DND-41 (cell line): ENCODE results near the gene MS4A15.

Experiments used
- ATAC-seq: fragments of 200-7000 bp; cut with Tn5 transposase; 3 replicates; pipeline ENCODE4 v1.9.1; 2021; ENCODE audit warnings: low read depth; ENCODE audit not compliant: insufficient read depth
- DNase-seq: peaks from one replicate; pipeline ENCODE4 v3.0.0-alpha.2; 2020
- H2AFZ ChIP-seq: 2 replicates; pipeline ENCODE4 v1.6.0; 2012; ENCODE audit warnings: low read depth, low read length
- H3K27ac ChIP-seq: 2 replicates; pipeline ENCODE4 v1.5.1; 2012; ENCODE audit warnings: low read length, inconsistent platforms
- H3K27me3 ChIP-seq: fragments of 200-600 bp; sonication (generic); 2 replicates; pipeline ENCODE4 v1.6.0; 2012; ENCODE audit warnings: low read length, mild to moderate bottlenecking, inconsistent platforms; ENCODE audit not compliant: insufficient read depth, poor library complexity
- H3K36me3 ChIP-seq: 2 replicates; pipeline ENCODE4 v1.5.1; 2012; ENCODE audit warnings: low read length, inconsistent platforms; ENCODE audit not compliant: insufficient read depth
- H3K4me1 ChIP-seq: 2 replicates; pipeline ENCODE4 v1.5.1; 2012; ENCODE audit warnings: mild to moderate bottlenecking, low read length; ENCODE audit not compliant: insufficient read depth
- H3K4me2 ChIP-seq: 2 replicates; pipeline ENCODE4 v1.6.0; 2012; ENCODE audit warnings: mild to moderate bottlenecking, moderate library complexity, low read length, inconsistent platforms; ENCODE audit not compliant: insufficient read depth
- H3K4me3 ChIP-seq, 2 experiments: fragments of 200-600 bp in 1 of 2; shearing (Covaris generic) in 1 of 2; 2 replicates each; pipeline ENCODE4 v1.5.1; 2012 to 2016; ENCODE audit warnings: inconsistent platforms in 2 of 2, low read length in 2 of 2, mild to moderate bottlenecking in 2 of 2, low read depth in 1 of 2, moderate library complexity in 1 of 2
- H3K79me2 ChIP-seq: 2 replicates; pipeline ENCODE4 v1.6.0; 2012; ENCODE audit warnings: low read length, inconsistent platforms; ENCODE audit not compliant: insufficient read depth
- H3K9ac ChIP-seq: 2 replicates; pipeline ENCODE4 v1.6.0; 2012; ENCODE audit warnings: low read depth, mild to moderate bottlenecking, inconsistent platforms, low read length, moderate library complexity
- H3K9me3 ChIP-seq: 2 replicates; pipeline ENCODE4 v1.5.1; 2012; ENCODE audit warnings: low read length, moderate library complexity, mild to moderate bottlenecking, inconsistent platforms; ENCODE audit not compliant: insufficient read depth, severe bottlenecking
- H4K20me1 ChIP-seq: 2 replicates; pipeline ENCODE4 v1.6.0; 2012; ENCODE audit warnings: low read length; ENCODE audit not compliant: insufficient read depth
- CTCF ChIP-seq: IDR thresholded peaks from 2 replicates; pipeline ENCODE4 v1.5.1; 2012; ENCODE audit warnings: borderline replicate concordance, low read length, moderate library complexity, mild to moderate bottlenecking; ENCODE audit not compliant: poor library complexity, severe bottlenecking; ENCODE audit errors: extremely low read depth
- EZH2 ChIP-seq: IDR thresholded peaks from 3 replicates; pipeline ENCODE4 v1.6.1; 2012; ENCODE audit warnings: borderline replicate concordance, low read depth, mild to moderate bottlenecking, moderate library complexity, low read length, inconsistent platforms; ENCODE audit not compliant: severe bottlenecking

MS4A15 gene

GRCh38 chr11:60810151-60810550, 53.5 kb downstream of the MS4A15 start:
- Histone ChIP-seq H3K4me1 (no peaks in the 10 kb centered on the region), H3K9ac (no peak overlapping the region), H3K4me2 (no peak overlapping the region), H3K27me3 (no peaks in the 10 kb centered on the region), H3K36me3 (no peaks in the 10 kb centered on the region), H3K79me2 (no peaks in the 10 kb centered on the region), H4K20me1 (0 out of 2 replicates have a peak, but pooled peaks cover 4% of the 10 kb centered on the region), H3K4me3 (no peak overlapping the region), H3K9me3 (no peaks in the 10 kb centered on the region), H3K27ac (no peak overlapping the region), H2AFZ (no peak overlapping the region)
- TF ChIP-seq EZH2 (no peak), CTCF (no peak)
- ATAC-seq (no peak), DNase-seq (no peak)

DNA sequence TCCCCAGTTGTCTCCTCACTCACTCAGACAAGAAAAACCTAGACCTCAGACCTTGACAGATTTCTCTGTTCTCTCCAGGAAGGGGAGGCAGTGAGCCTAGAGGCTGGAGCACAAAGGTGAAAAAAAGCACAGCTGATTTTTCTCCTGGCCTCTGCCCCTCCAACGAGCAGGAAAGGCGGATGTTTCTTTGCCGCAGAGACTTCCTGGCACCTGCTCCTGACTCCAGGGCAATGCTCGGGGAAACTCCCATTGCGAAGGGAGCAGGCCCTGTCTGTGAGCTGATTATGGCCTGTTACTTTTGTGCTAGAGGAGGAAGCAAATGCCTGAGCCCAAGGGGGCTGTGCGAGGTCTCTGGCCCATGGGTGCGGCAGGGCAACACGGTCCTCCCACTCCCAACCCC, 53.9 kb downstream of the MS4A15 start:
- DNase-seq, result no peak
- H2AFZ ChIP-seq, result no peak overlapping the region
- 0 out of 2 replicates have a peak, but pooled peaks cover 4% of the 10 kb centered on the region for H4K20me1 ChIP-seq
- H3K9ac ChIP-seq, result no peak overlapping the region
- no peak overlapping the region for H3K4me2 ChIP-seq
- TF ChIP-seq EZH2, result no peak
- TF ChIP-seq CTCF, result no peak
- no peak for ATAC-seq
- H3K27me3 ChIP-seq, result no peaks in the 10 kb centered on the region
- H3K4me3 ChIP-seq, result no peak overlapping the region
- no peak overlapping the region for H3K27ac ChIP-seq
- no peaks in the 10 kb centered on the region for H3K9me3 ChIP-seq
- no peaks in the 10 kb centered on the region for H3K36me3 ChIP-seq
- H3K79me2 ChIP-seq, result no peaks in the 10 kb centered on the region
- H3K4me1 ChIP-seq, result no peaks in the 10 kb centered on the region

- Histone ChIP-seq H3K4me1 (no peaks in the 10 kb centered on the region), H3K9ac (no peak overlapping the region), H3K9me3 (peaks cover 7% of the 10 kb centered on the region), H3K36me3 (no peaks in the 10 kb centered on the region), H3K4me3 (no peak overlapping the region), H2AFZ (no peak overlapping the region), H3K27me3 (no peaks in the 10 kb centered on the region), H3K79me2 (no peaks in the 10 kb centered on the region), H3K27ac (no peak overlapping the region), H3K4me2 (no peak overlapping the region), H4K20me1 (0 out of 2 replicates have a peak, but pooled peaks cover 4% of the 10 kb centered on the region)
- ATAC-seq, result no peak
- DNase-seq, result no peak
- no peak for TF ChIP-seq CTCF
- no peak for TF ChIP-seq EZH2
Observed at GRCh38 chr11:60813324-60813723, 56.7 kb downstream of the MS4A15 start.

DNA sequence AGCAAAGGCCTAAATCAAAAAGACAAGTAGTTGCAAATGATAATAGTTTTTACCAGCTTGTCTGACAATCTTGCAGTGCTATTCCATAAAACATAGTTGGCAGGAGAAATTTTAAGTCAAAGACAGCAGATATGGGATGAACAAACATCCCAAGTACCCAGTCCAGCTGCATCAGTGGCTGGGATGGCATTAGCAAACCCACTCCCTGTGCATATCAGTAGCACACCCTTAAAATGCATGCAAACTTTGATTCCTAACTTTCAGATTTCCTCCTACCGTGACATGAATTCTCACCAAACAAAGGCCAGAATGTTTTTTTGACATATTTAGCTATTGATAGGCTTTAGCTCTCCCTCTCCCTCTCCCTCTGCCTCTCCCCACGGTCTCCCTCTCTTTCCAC, 57.4 kb downstream of the MS4A15 start:
- Histone ChIP-seq H3K27me3 (no peaks in the 10 kb centered on the region), H3K9me3 (peaks cover 7% of the 10 kb centered on the region), H4K20me1 (0 out of 2 replicates have a peak, but pooled peaks cover 4% of the 10 kb centered on the region), H3K79me2 (no peaks in the 10 kb centered on the region), H3K4me2 (no peak overlapping the region), H3K36me3 (no peaks in the 10 kb centered on the region), H3K4me3 (no peak overlapping the region), H3K4me1 (no peaks in the 10 kb centered on the region), H2AFZ (no peak overlapping the region), H3K9ac (no peak overlapping the region), H3K27ac (no peak overlapping the region)
- ATAC-seq (no peak), DNase-seq (no peak)
- TF ChIP-seq CTCF, result no peak
- no peak for TF ChIP-seq EZH2
